Measurements from ENCODE around the gene HIGD2A. TPM values are rescaled to one million over a fixed set of nuclear protein-coding genes. Genes with fewer than 3 reads are reported as not detected.
A peak's percentile ranks its signal among the peaks of the same experiment; 100 is the strongest.

Gene HIGD2A
- total and polyA plus RNA-seq, 2 donors (not counting 3 experiments of a cell fraction or from before 2014, with no cell fraction given) = 96.2 to 210 TPM

GRCh38 chr5:176416965-176417364, 28.4 kb downstream of the HIGD2A start:
- no peaks in the 10 kb centered on the region for H3K9me3 ChIP-seq (replicated peaks; ENCODE audit: control insufficient read depth, insufficient read depth, low read length)
- BruUV-seq (replicated peaks) = no TSS peak
- no peaks in the 10 kb centered on the region for H4K20me1 ChIP-seq (replicated peaks; ENCODE audit: control insufficient read depth, extremely low read depth, insufficient read depth, low read length)
- dilution Hi-C loops (cut with MboI; ENCODE audit: extremely low pct_ligation_motif_present, low sequenced_read_pairs) (no loop called here), intact Hi-C loops (cut with micrococcal nuclease) (loop anchor here (1.0 to 5.0 kb wide), 9 partner anchors 19 to 180 kb away; partner anchors contain the start of genes FAF2 and RNF44)
- H3K9ac ChIP-seq (replicated peaks; ENCODE audit: extremely low read depth, insufficient read depth, low read length) = no peak overlapping the region
- peaks cover 12% of the 10 kb centered on the region for H3K4me1 ChIP-seq (ENCODE audit: control insufficient read depth, extremely low read depth, insufficient read depth, low read length)
- H3K4me3 ChIP-seq (replicated peaks in 1 of 3; ENCODE audit: insufficient read depth in 1 of 3, low read depth in 1 of 3, low read length in 3 of 3) = no peak overlapping the region
- TF ChIP-seq CTCF (IDR thresholded peaks at IDR 0.05; ENCODE audit: extremely low read depth in 1 of 2, insufficient read depth in 1 of 2, low read depth in 1 of 2, low read length in 2 of 2) = no peak
- no peak for TF ChIP-seq JUN (IDR thresholded peaks at IDR 0.05; ENCODE audit: borderline replicate concordance, insufficient read depth, insufficient read length, low read depth)
- no peak for TF ChIP-seq MYC (IDR thresholded peaks at IDR 0.05; ENCODE audit: low read depth, low read length)
- no peak for TF ChIP-seq POLR2AphosphoS5 (IDR thresholded peaks at IDR 0.05; ENCODE audit: insufficient read depth, low read depth, low read length)
- no peak for TF ChIP-seq GATA2 (IDR thresholded peaks at IDR 0.05; ENCODE audit: insufficient read depth, insufficient read length, low read depth, low read length)
- no peak for TF ChIP-seq MAX (IDR thresholded peaks at IDR 0.05; ENCODE audit: insufficient read depth, insufficient read length)
- TF ChIP-seq POLR2A (IDR thresholded peaks at IDR 0.05; ENCODE audit: low read depth, low read length) = no peak
- no peak for TF ChIP-seq FOS (IDR thresholded peaks at IDR 0.05; ENCODE audit: borderline replicate concordance, insufficient read depth, low read length)
- no peak for TF ChIP-seq EZH2 (IDR thresholded peaks at IDR 0.05; ENCODE audit: borderline replicate concordance, low read depth, low read length, severe bottlenecking)
- peak overlapping the region; percentile 7 for H3K4me2 ChIP-seq (ENCODE audit: insufficient read depth, low read length)
- no peaks in the 10 kb centered on the region for H3K36me3 ChIP-seq (ENCODE audit: control insufficient read depth in 2 of 2, extremely low read depth in 1 of 2, insufficient read depth in 2 of 2, low read length in 2 of 2)
- ChIA-PET POLR2A (interaction anchor here (1.4 kb wide), 1 partner anchor 31 kb away, joined by 4 read pairs; the partner anchor contains the start of gene FAF2), CTCF (interaction anchor here (0.6 to 4.0 kb wide), 24 partner anchors 12 to 687 kb away, joined by 3 to 88 read pairs (median 3); partner anchors contain the start of genes EIF4E1B, FAF2, RNF44 and SNCB)
- no peak overlapping the region for H3K27ac ChIP-seq (ENCODE audit: insufficient read depth, low read depth, low read length)
- H2AFZ ChIP-seq (ENCODE audit: low read depth, low read length) = peak overlapping the region; percentile 84
- DNase-seq (ENCODE audit: low read depth, low spot score) (no peak), FAIRE-seq (no peak)
- no peaks in the 10 kb centered on the region for H3K27me3 ChIP-seq (ENCODE audit: control insufficient read depth in 2 of 2, insufficient read depth in 2 of 2, low read length in 2 of 2)
- H3K9me1 ChIP-seq (replicated peaks; ENCODE audit: control insufficient read depth, extremely low read depth, insufficient read depth, low read length) = no peaks in the 10 kb centered on the region
- peaks cover 13% of the 10 kb centered on the region for H3K79me2 ChIP-seq (ENCODE audit: control insufficient read depth, insufficient read depth, low read length)
